ENCODE data around the gene CDC42SE1.

CDC42SE1 gene

GRCh38 chr1:151008244-151009205, 50.9 kb downstream of the CDC42SE1 start, which contains the start of gene PRUNE1:
TSS of gene PRUNE1 (plus strand) at chr1:151008449. CDS start at chr1:151008633, 184 bp downstream.
- DNase-seq (ENCODE audit: low read depth in 2 of 2): peak; percentile 94 to 97

GRCh38 chr1:151007853-151008243, 51.6 kb downstream of the CDC42SE1 start:
- DNase-seq (ENCODE audit: low read depth in 2 of 2): no peak

GRCh38 chr1:151006327-151007052, 52.9 kb downstream of the CDC42SE1 start, which contains the start of gene MINDY1:
TSS of gene MINDY1 (minus strand) at chr1:151006902. CDS start at chr1:151002617, 4,285 bp downstream.
- DNase-seq (ENCODE audit: low read depth in 2 of 2): no peak

- no peak for DNase-seq (ENCODE audit: low read depth in 2 of 2)
Observed at GRCh38 chr1:151005729-151006319, 53.6 kb downstream of the CDC42SE1 start.

GRCh38 chr1:151003180-151003579, 56.2 kb downstream of the CDC42SE1 start:
- DNase-seq (ENCODE audit: low read depth in 2 of 2): no peak

GRCh38 chr1:151002611-151003010, 56.8 kb downstream of the CDC42SE1 start:
- no peak for DNase-seq (ENCODE audit: low read depth in 2 of 2)

GRCh38 chr1:151002051-151002450, 57.4 kb downstream of the CDC42SE1 start:
- no peak for DNase-seq (ENCODE audit: low read depth in 2 of 2)

GRCh38 chr1:151001602-151002001, 57.8 kb downstream of the CDC42SE1 start:
- DNase-seq (ENCODE audit: low read depth in 2 of 2): no peak

All from activated CD4-positive, alpha-beta T cell treated with anti-CD3 and anti-CD28 coated beads for 24 hours (primary cell).